ENCODE data around the gene TBL1XR1.

DNA sequence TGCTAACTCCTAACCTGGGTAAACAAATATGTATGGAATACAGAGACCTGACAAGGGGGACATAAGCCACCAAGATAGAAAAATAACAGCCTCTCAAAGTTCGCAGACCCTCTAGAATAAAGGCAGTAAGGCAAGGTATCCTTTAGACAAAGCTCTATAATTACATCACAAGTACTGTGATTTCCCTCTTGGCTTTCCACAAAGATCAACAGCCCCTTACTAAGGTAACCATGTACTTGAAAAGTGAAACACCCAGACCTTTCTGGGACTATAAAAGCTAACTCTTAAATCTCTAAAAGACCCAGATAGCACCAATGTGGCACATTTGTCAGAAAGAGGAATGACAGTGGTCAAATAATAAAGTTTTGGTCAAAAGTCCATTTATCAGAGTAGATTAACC, 51.9 kb downstream of the TBL1XR1 start:
- TF ChIP-seq CTCF (IDR thresholded peaks at IDR 0.05; ENCODE audit: control extremely low read depth in 1 of 3, insufficient read depth in 1 of 3, low read depth in 1 of 3, low read length in 3 of 3): no peak
- no peak for TF ChIP-seq EGR1 (IDR thresholded peaks at IDR 0.05; ENCODE audit: borderline replicate concordance, low read depth, low read length)
- no peak for TF ChIP-seq YY1 (IDR thresholded peaks at IDR 0.05; ENCODE audit: low read depth, low read length)
- no peak for TF ChIP-seq CBX8 (IDR thresholded peaks at IDR 0.05; ENCODE audit: borderline replicate concordance, low read depth, low read length)
- no peak for TF ChIP-seq NRF1 (IDR thresholded peaks at IDR 0.05; ENCODE audit: low read depth, low read length)

Data from H1 (cell line).